HEK293 (cell line): ENCODE data around the gene ARHGDIG.

Source experiments
- CTCF ChIA-PET: fragments of 350-600 bp; formaldehyde crosslinking; extraction: SDS; loops from one replicate; lab custom pipeline; 2021; ENCODE audit warnings: antibody characterized with exemption; lab: Yijun Ruan, JAX
- POLR2A ChIA-PET: fragments of 300-600 bp; formaldehyde crosslinking; extraction: SDS; loops from one replicate; lab custom pipeline; 2020; ENCODE audit warnings: antibody characterized with exemption, inconsistent platforms; lab: Yijun Ruan, JAX
- H3K27ac ChIP-seq: fragments of 200-500 bp; sonication (Bioruptor generic); 2 replicates; pipeline ENCODE4 v1.5.1; 2014; ENCODE audit warnings: low read depth, low read length, control low read depth, inconsistent platforms; ENCODE audit errors: extremely low read depth
- H3K36me3 ChIP-seq, 2 experiments: fragments of 200-500 bp in 1 of 2; sonication (Bioruptor generic) in 1 of 2; 1 replicate in 1 of 2; 2 replicates in 1 of 2; pipeline ENCODE4 v1.5.1; 2014 to 2017; ENCODE audit warnings: inconsistent platforms in 2 of 2, low read length in 2 of 2; ENCODE audit not compliant: control insufficient read depth in 2 of 2, insufficient read depth in 1 of 2
- H3K4me1 ChIP-seq: fragments of 200-500 bp; sonication (Bioruptor generic); 2 replicates; pipeline ENCODE4 v1.5.1; 2014; ENCODE audit warnings: mild to moderate bottlenecking, low read length, inconsistent platforms; ENCODE audit not compliant: control insufficient read depth, insufficient read depth
- H3K4me3 ChIP-seq: 2 replicates; pipeline ENCODE4 v1.5.1; 2011; ENCODE audit warnings: low read depth, mild to moderate bottlenecking, control low read depth, low read length, moderate library complexity
- H3K9me3 ChIP-seq: fragments of 200-500 bp; sonication (Bioruptor generic); 2 replicates; pipeline ENCODE4 v1.5.1; 2014; ENCODE audit warnings: low read depth, low read length, inconsistent platforms; ENCODE audit not compliant: control insufficient read depth, insufficient read depth
- AEBP2 ChIP-seq: fragments of 450-650 bp; formaldehyde crosslinking; IDR thresholded peaks from 2 replicates; pipeline ENCODE4 v1.5.1; 2016; ENCODE audit warnings: missing biosample characterization, missing genetic modification characterization, borderline replicate concordance
- HIC1 ChIP-seq: fragments of 450-650 bp; formaldehyde crosslinking; IDR thresholded peaks from 2 replicates; pipeline ENCODE4 v1.5.1; 2016; ENCODE audit warnings: missing biosample characterization, missing genetic modification characterization
- KLF1 ChIP-seq: fragments of 450-650 bp; formaldehyde crosslinking; IDR thresholded peaks from 2 replicates; pipeline ENCODE4 v1.5.1; 2016; ENCODE audit warnings: missing biosample characterization, missing genetic modification characterization
- SP7 ChIP-seq: fragments of 450-650 bp; formaldehyde crosslinking; IDR thresholded peaks from 2 replicates; pipeline ENCODE4 v1.5.1; 2016; ENCODE audit warnings: missing biosample characterization, missing genetic modification characterization
- ZFHX2 ChIP-seq: fragments of 450-650 bp; formaldehyde crosslinking; conservative IDR thresholded peaks from 2 replicates; pipeline ENCODE4 v1.5.1; 2016; ENCODE audit warnings: missing biosample characterization, missing genetic modification characterization
- ZFP3 ChIP-seq: fragments of 450-650 bp; formaldehyde crosslinking; IDR thresholded peaks from 2 replicates; pipeline ENCODE4 v1.5.1; 2016; ENCODE audit warnings: low read depth, missing biosample characterization, missing genetic modification characterization
- ZNF202 ChIP-seq: fragments of 450-650 bp; formaldehyde crosslinking; IDR thresholded peaks from 2 replicates; pipeline ENCODE4 v1.5.1; 2016; ENCODE audit warnings: missing biosample characterization, missing genetic modification characterization, borderline replicate concordance
- ZNF324 ChIP-seq: fragments of 450-650 bp; formaldehyde crosslinking; IDR thresholded peaks from 2 replicates; pipeline ENCODE4 v1.5.1; 2016; ENCODE audit warnings: missing biosample characterization, missing genetic modification characterization
- ZNF350 ChIP-seq: fragments of 450-650 bp; formaldehyde crosslinking; IDR thresholded peaks from 2 replicates; pipeline ENCODE4 v1.5.0; 2017; ENCODE audit warnings: missing biosample characterization, mild to moderate bottlenecking, missing genetic modification characterization
- ZNF37A ChIP-seq: fragments of 450-650 bp; IDR thresholded peaks from 2 replicates; pipeline ENCODE4 v1.5.1; 2018; ENCODE audit warnings: missing biosample characterization, missing genetic modification characterization
- ZNF518A ChIP-seq: fragments of 450-650 bp; formaldehyde crosslinking; conservative IDR thresholded peaks from 2 replicates; pipeline ENCODE4 v1.5.1; 2016; ENCODE audit warnings: low read depth, missing biosample characterization, missing genetic modification characterization
- ZNF529 ChIP-seq: fragments of 450-650 bp; formaldehyde crosslinking; IDR thresholded peaks from 2 replicates; pipeline ENCODE4 v1.5.1; 2017; ENCODE audit warnings: missing genetic modification characterization, missing biosample characterization; ENCODE audit not compliant: insufficient replicate concordance
- ZNF561 ChIP-seq: fragments of 450-650 bp; IDR thresholded peaks from 2 replicates; pipeline ENCODE4 v1.5.1; 2018; ENCODE audit warnings: missing biosample characterization, missing genetic modification characterization, borderline replicate concordance
- ZNF677 ChIP-seq: fragments of 450-650 bp; IDR thresholded peaks from 2 replicates; pipeline ENCODE4 v1.5.0; 2018; ENCODE audit warnings: missing biosample characterization, mild to moderate bottlenecking, missing genetic modification characterization, moderate library complexity
- ZSCAN16 ChIP-seq: fragments of 450-650 bp; formaldehyde crosslinking; IDR thresholded peaks from 2 replicates; pipeline ENCODE4 v1.5.1; 2016; ENCODE audit warnings: missing biosample characterization, missing genetic modification characterization
- TF ChIP-seq, protein P1 (sequence below): fragments of 450-650 bp; formaldehyde crosslinking; IDR thresholded peaks from 2 replicates; pipeline ENCODE4 v1.5.1; 2017; ENCODE audit warnings: missing biosample characterization, missing genetic modification characterization
- TF ChIP-seq, protein P2 (sequence below): fragments of 450-650 bp; formaldehyde crosslinking; IDR thresholded peaks from 2 replicates; pipeline ENCODE4 v1.5.1; 2016; ENCODE audit warnings: missing biosample characterization, missing genetic modification characterization
- TF ChIP-seq, protein P3 (sequence below): fragments of 450-650 bp; formaldehyde crosslinking; IDR thresholded peaks from 2 replicates; pipeline ENCODE4 v1.5.1; 2016; ENCODE audit warnings: missing biosample characterization, missing genetic modification characterization, low read depth

ARHGDIG gene

DNA sequence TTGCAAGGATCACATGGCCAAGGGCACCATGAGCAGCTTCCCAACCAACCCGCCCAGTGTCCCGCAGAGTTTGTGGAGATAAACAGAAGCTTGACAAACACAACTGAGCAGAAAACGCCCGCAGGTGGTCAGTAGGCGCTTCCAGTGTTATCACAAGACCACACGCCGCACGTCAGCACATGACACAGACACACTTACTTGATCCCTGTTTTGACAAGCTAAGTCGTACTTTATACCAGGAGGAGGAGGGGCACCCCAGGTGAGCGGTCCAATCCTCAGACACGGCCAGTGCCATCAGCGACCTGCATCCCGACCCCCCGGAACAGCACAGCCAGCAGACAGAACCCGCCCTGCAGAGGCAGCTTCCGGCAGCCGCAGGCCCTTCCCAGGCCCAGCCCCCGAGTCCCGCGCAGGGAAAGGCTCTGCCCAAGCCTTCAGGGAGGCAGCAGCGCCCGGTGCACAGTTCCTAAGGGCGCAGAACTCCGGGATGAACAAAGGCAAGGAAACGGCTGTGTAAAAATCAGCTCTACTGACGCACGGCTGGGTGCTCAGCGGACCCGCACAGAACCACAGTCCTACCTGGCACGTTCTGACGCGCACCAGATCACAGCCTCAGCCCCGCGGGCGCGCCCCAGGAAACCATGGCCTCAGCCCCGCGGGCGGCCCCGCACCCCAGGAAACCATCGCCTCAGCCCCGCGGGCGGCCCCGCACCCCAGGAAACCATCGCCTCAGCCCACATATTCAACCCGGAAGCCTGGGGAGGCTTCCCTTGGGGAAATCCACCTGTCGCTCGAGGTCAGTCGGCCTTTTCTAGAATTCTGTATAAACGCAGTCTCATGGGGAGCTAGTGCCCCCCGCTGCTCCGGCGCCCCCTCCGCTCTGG is 44.3 kb downstream of the ARHGDIG start:
- Histone ChIP-seq H3K36me3 (peaks cover 0 to 7% of the 10 kb centered on the region in 2 experiments; a peak in 1 of 3 replicates), H3K9me3 (no peaks in the 10 kb centered on the region), H3K4me1 (peaks cover 17% of the 10 kb centered on the region), H3K27ac (peak overlapping the region; percentile 6; the same call in 1 of the 2 replicates), H3K4me3 (no peak overlapping the region)
- ChIA-PET CTCF (interaction anchor here (0.8 kb wide), 1 partner anchor 119 kb away, joined by 3 read pairs; no protein-coding TSS in a partner anchor), POLR2A (interaction anchor here (1.2 to 2.6 kb wide), 3 partner anchors 13 to 89 kb away, joined by 5 to 9 read pairs (median 9); partner anchors contain the start of genes AXIN1 and FAM234A)
- no peak for TF ChIP-seq ZNF350 (tag by site-specific recombination)
- no peak for TF ChIP-seq ZNF529
- TF ChIP-seq ZNF324 (tag by site-specific recombination): peak; percentile 87; the same call in 1 of the 2 replicates
- TF ChIP-seq, protein P1, sequence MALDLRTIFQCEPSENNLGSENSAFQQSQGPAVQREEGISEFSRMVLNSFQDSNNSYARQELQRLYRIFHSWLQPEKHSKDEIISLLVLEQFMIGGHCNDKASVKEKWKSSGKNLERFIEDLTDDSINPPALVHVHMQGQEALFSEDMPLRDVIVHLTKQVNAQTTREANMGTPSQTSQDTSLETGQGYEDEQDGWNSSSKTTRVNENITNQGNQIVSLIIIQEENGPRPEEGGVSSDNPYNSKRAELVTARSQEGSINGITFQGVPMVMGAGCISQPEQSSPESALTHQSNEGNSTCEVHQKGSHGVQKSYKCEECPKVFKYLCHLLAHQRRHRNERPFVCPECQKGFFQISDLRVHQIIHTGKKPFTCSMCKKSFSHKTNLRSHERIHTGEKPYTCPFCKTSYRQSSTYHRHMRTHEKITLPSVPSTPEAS: peak; percentile 56
- TF ChIP-seq ZSCAN16 (tag by site-specific recombination): peak; percentile 70; the same call in 1 of the 2 replicates
- peak; percentile 91 for TF ChIP-seq SP7 (tag by site-specific recombination)
- peak; percentile 85 for TF ChIP-seq ZFHX2 (tag by site-specific recombination)
- no peak for TF ChIP-seq ZNF37A
- TF ChIP-seq, protein P2, sequence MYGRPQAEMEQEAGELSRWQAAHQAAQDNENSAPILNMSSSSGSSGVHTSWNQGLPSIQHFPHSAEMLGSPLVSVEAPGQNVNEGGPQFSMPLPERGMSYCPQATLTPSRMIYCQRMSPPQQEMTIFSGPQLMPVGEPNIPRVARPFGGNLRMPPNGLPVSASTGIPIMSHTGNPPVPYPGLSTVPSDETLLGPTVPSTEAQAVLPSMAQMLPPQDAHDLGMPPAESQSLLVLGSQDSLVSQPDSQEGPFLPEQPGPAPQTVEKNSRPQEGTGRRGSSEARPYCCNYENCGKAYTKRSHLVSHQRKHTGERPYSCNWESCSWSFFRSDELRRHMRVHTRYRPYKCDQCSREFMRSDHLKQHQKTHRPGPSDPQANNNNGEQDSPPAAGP (tag by site-specific recombination): peak; percentile 100
- no peak for TF ChIP-seq ZNF202 (tag by site-specific recombination)
- TF ChIP-seq, protein P3, sequence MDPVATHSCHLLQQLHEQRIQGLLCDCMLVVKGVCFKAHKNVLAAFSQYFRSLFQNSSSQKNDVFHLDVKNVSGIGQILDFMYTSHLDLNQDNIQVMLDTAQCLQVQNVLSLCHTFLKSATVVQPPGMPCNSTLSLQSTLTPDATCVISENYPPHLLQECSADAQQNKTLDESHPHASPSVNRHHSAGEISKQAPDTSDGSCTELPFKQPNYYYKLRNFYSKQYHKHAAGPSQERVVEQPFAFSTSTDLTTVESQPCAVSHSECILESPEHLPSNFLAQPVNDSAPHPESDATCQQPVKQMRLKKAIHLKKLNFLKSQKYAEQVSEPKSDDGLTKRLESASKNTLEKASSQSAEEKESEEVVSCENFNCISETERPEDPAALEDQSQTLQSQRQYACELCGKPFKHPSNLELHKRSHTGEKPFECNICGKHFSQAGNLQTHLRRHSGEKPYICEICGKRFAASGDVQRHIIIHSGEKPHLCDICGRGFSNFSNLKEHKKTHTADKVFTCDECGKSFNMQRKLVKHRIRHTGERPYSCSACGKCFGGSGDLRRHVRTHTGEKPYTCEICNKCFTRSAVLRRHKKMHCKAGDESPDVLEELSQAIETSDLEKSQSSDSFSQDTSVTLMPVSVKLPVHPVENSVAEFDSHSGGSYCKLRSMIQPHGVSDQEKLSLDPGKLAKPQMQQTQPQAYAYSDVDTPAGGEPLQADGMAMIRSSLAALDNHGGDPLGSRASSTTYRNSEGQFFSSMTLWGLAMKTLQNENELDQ: no peak
- TF ChIP-seq ZNF677 (tag by site-specific recombination): no peak
- peak; percentile 81; the same call in 1 of the 2 replicates for TF ChIP-seq ZNF561 (tag by site-specific recombination)
- peak; percentile 63 for TF ChIP-seq HIC1 (tag by site-specific recombination)
- no peak for TF ChIP-seq ZFP3
- TF ChIP-seq KLF1 (tag by site-specific recombination): peak; percentile 98
- no peak for TF ChIP-seq AEBP2 (tag by site-specific recombination)
- 0 out of 2 replicates have a peak, but pooled peaks have one; percentile 21 for TF ChIP-seq ZNF518A (tag by site-specific recombination)
